ENCODE results near the gene HDGFL1. TPM values are rescaled to one million over a fixed set of nuclear protein-coding genes. Genes with fewer than 3 reads are reported as not detected.
A peak's percentile ranks its signal among the peaks of the same experiment; 100 is the strongest.

The HDGFL1 gene
- total RNA-seq, 1 donor from 2014 or later = not detected

DNA sequence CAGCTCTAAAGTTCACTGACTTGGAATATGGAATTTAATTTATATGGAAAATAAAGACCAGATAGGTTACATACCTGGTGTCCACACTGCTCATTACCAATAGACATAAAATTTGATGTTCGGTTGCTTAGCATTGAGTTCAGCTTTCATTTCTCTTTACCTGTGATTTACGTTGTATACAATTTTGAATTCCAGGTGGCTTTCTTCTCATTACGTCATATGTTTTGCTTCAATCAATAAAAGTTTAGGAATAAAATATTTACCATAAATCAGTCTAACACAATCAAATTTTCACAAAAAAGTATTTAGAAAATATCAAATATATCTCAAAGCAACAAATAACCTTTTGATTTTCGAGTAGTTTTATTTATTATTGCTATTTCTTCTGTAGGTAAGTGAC is 40.8 kb downstream of the HDGFL1 start:
- no peak for DNase-seq (ENCODE audit: low read depth)
- Histone ChIP-seq H3K4me1 (ENCODE audit: insufficient read depth, low read length) (peaks cover 13% of the 10 kb centered on the region), H3K9ac (ENCODE audit: low read length) (no peak overlapping the region), H3K36me3 (ENCODE audit: insufficient read depth, low read length) (no peaks in the 10 kb centered on the region), H3K4me3 (ENCODE audit: insufficient read depth, low read depth, low read length) (no peak overlapping the region), H4K20me1 (ENCODE audit: insufficient read depth, low read length) (no peaks in the 10 kb centered on the region), H3K27ac (ENCODE audit: low read depth, low read length) (no peak overlapping the region), H3K79me2 (ENCODE audit: insufficient read depth, low read length) (no peaks in the 10 kb centered on the region), H3K9me3 (ENCODE audit: insufficient read depth, low read depth, low read length) (no peaks in the 10 kb centered on the region), H3K4me2 (ENCODE audit: low read length) (no peak overlapping the region), H3K27me3 (ENCODE audit: insufficient read depth, low read length) (no peaks in the 10 kb centered on the region), H2AFZ (ENCODE audit: low read depth, low read length) (no peak overlapping the region)
- TF ChIP-seq, protein P1, sequence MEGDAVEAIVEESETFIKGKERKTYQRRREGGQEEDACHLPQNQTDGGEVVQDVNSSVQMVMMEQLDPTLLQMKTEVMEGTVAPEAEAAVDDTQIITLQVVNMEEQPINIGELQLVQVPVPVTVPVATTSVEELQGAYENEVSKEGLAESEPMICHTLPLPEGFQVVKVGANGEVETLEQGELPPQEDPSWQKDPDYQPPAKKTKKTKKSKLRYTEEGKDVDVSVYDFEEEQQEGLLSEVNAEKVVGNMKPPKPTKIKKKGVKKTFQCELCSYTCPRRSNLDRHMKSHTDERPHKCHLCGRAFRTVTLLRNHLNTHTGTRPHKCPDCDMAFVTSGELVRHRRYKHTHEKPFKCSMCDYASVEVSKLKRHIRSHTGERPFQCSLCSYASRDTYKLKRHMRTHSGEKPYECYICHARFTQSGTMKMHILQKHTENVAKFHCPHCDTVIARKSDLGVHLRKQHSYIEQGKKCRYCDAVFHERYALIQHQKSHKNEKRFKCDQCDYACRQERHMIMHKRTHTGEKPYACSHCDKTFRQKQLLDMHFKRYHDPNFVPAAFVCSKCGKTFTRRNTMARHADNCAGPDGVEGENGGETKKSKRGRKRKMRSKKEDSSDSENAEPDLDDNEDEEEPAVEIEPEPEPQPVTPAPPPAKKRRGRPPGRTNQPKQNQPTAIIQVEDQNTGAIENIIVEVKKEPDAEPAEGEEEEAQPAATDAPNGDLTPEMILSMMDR (IDR thresholded peaks at IDR 0.05; ENCODE audit: insufficient read depth, low read depth, low read length) = no peak
- TF ChIP-seq EZH2 (IDR thresholded peaks at IDR 0.05; ENCODE audit: insufficient read depth, low read length) = no peak
- Mint-ChIP-seq H3K4me1 (ENCODE audit: low read depth, unreplicated experiment) (peaks cover 25% of the 10 kb centered on the region), H3K4me3 (ENCODE audit: unreplicated experiment) (no peak overlapping the region), H3K27me3 (ENCODE audit: low read depth, unreplicated experiment) (no peaks in the 10 kb centered on the region), H3K9me3 (ENCODE audit: unreplicated experiment) (no peaks in the 10 kb centered on the region), H3K27ac (ENCODE audit: unreplicated experiment) (no peak overlapping the region), H3K36me3 (ENCODE audit: low read depth, unreplicated experiment) (no peaks in the 10 kb centered on the region)
- no peak for FAIRE-seq

DNA sequence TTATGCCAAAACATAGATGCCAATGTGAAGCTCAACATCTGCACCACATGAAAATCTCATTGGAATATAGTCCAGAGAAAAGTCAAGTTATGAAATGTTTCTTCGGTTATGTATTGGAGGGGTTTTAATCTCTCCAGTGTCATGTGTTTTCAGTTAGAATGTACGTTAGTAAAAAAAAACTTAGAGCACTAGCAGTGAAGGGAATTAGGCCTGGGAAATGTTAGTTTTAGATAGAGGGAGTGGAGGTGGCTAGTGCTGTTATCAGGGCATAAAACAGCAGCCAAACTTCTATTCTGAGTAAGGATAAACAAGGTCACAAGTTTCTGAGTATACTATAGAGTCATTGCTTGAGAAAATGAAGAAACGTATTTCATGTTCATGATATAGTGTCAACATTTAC is 42.9 kb downstream of the HDGFL1 start:
- Mint-ChIP-seq H3K4me3 (ENCODE audit: unreplicated experiment) (no peak overlapping the region), H3K27ac (ENCODE audit: unreplicated experiment) (no peak overlapping the region), H3K36me3 (ENCODE audit: low read depth, unreplicated experiment) (no peaks in the 10 kb centered on the region), H3K9me3 (ENCODE audit: unreplicated experiment) (no peaks in the 10 kb centered on the region), H3K4me1 (ENCODE audit: low read depth, unreplicated experiment) (peaks cover 23% of the 10 kb centered on the region), H3K27me3 (ENCODE audit: low read depth, unreplicated experiment) (no peaks in the 10 kb centered on the region)
- DNase-seq (ENCODE audit: low read depth) (no peak), FAIRE-seq (no peak)
- Histone ChIP-seq H3K27me3 (ENCODE audit: insufficient read depth, low read length) (no peaks in the 10 kb centered on the region), H3K9me3 (ENCODE audit: insufficient read depth, low read depth, low read length) (no peaks in the 10 kb centered on the region), H2AFZ (ENCODE audit: low read depth, low read length) (no peak overlapping the region), H3K4me2 (ENCODE audit: low read length) (no peak overlapping the region), H4K20me1 (ENCODE audit: insufficient read depth, low read length) (no peaks in the 10 kb centered on the region), H3K27ac (ENCODE audit: low read depth, low read length) (no peak overlapping the region), H3K9ac (ENCODE audit: low read length) (no peak overlapping the region), H3K79me2 (ENCODE audit: insufficient read depth, low read length) (no peaks in the 10 kb centered on the region), H3K4me1 (ENCODE audit: insufficient read depth, low read length) (peaks cover 10% of the 10 kb centered on the region), H3K36me3 (ENCODE audit: insufficient read depth, low read length) (no peaks in the 10 kb centered on the region), H3K4me3 (ENCODE audit: insufficient read depth, low read depth, low read length) (no peak overlapping the region)
- TF ChIP-seq, protein P1 (IDR thresholded peaks at IDR 0.05; ENCODE audit: insufficient read depth, low read depth, low read length) = no peak
- TF ChIP-seq EZH2 (IDR thresholded peaks at IDR 0.05; ENCODE audit: insufficient read depth, low read length) = no peak

- Histone ChIP-seq H3K4me2 (ENCODE audit: low read length) (peak overlapping the region; percentile 56), H3K27ac (ENCODE audit: low read depth, low read length) (peak overlapping the region; percentile 56), H3K36me3 (ENCODE audit: insufficient read depth, low read length) (no peaks in the 10 kb centered on the region), H3K9ac (ENCODE audit: low read length) (peak overlapping the region; percentile 13), H4K20me1 (ENCODE audit: insufficient read depth, low read length) (no peaks in the 10 kb centered on the region), H3K79me2 (ENCODE audit: insufficient read depth, low read length) (no peaks in the 10 kb centered on the region), H3K4me1 (ENCODE audit: insufficient read depth, low read length) (peaks cover 10% of the 10 kb centered on the region), H3K27me3 (ENCODE audit: insufficient read depth, low read length) (no peaks in the 10 kb centered on the region), H2AFZ (ENCODE audit: low read depth, low read length) (no peak overlapping the region), H3K4me3 (ENCODE audit: insufficient read depth, low read depth, low read length) (no peak overlapping the region), H3K9me3 (ENCODE audit: insufficient read depth, low read depth, low read length) (no peaks in the 10 kb centered on the region)
- TF ChIP-seq, protein P1 (IDR thresholded peaks at IDR 0.05; ENCODE audit: insufficient read depth, low read depth, low read length) = no peak
- no peak for TF ChIP-seq EZH2 (IDR thresholded peaks at IDR 0.05; ENCODE audit: insufficient read depth, low read length)
- no peak overlapping the region for H3K4me3 Mint-ChIP-seq (ENCODE audit: unreplicated experiment)
- no peaks in the 10 kb centered on the region for H3K27me3 Mint-ChIP-seq (ENCODE audit: low read depth, unreplicated experiment)
- H3K9me3 Mint-ChIP-seq (ENCODE audit: unreplicated experiment) = no peaks in the 10 kb centered on the region
- H3K27ac Mint-ChIP-seq (ENCODE audit: unreplicated experiment) = peak overlapping the region; percentile 98
- no peaks in the 10 kb centered on the region for H3K36me3 Mint-ChIP-seq (ENCODE audit: low read depth, unreplicated experiment)
- no peak for DNase-seq (ENCODE audit: low read depth)
- H3K4me1 Mint-ChIP-seq (ENCODE audit: low read depth, unreplicated experiment) = peaks cover 23% of the 10 kb centered on the region
- FAIRE-seq = no peak
Measured at GRCh38 chr6:22613051-22613450, 43.7 kb downstream of the HDGFL1 start.

Data from astrocyte (in vitro differentiated cells and primary cell).